MM.1S (cell line): Measurements from ENCODE around the gene CHMP6.

Experiments
- DNase-seq: peaks from one replicate; pipeline ENCODE4 v3.0.0-alpha.2; 2015
- H2AFZ ChIP-seq: fragments of 300-600 bp; sonication (generic); 2 replicates; pipeline ENCODE4 v1.6.0; 2016; ENCODE audit warnings: antibody characterized with exemption, low read length
- H3F3A ChIP-seq: fragments of 300-600 bp; sonication (generic); 2 replicates; pipeline ENCODE4 v1.6.1; 2016; ENCODE audit warnings: mild to moderate bottlenecking, antibody characterized with exemption, low read length, moderate library complexity, mixed read lengths; ENCODE audit not compliant: insufficient read depth
- H3K27ac ChIP-seq: fragments of 300-600 bp; sonication (generic); 2 replicates; pipeline ENCODE4 v1.5.1; 2016; ENCODE audit warnings: mild to moderate bottlenecking, low read length
- H3K27me3 ChIP-seq: fragments of 300-600 bp; sonication (generic); replicated peaks from 2 replicates; pipeline ENCODE4 v1.6.0; 2016; ENCODE audit warnings: low read length; ENCODE audit not compliant: insufficient read depth
- H3K36me3 ChIP-seq: fragments of 300-600 bp; sonication (generic); replicated peaks from 2 replicates; pipeline ENCODE4 v1.6.1; 2016; ENCODE audit warnings: mild to moderate bottlenecking, low read length, mixed read lengths; ENCODE audit not compliant: insufficient read depth
- H3K4me1 ChIP-seq: fragments of 300-600 bp; sonication (generic); 2 replicates; pipeline ENCODE4 v1.6.1; 2016; ENCODE audit warnings: low read length, mixed read lengths
- H3K4me2 ChIP-seq: fragments of 300-600 bp; sonication (generic); 2 replicates; pipeline ENCODE4 v1.6.0; 2016; ENCODE audit warnings: low read depth, low read length
- H3K4me3 ChIP-seq: fragments of 300-600 bp; sonication (generic); 2 replicates; pipeline ENCODE4 v1.5.1; 2016; ENCODE audit warnings: low read length, mixed read lengths
- H3K79me2 ChIP-seq: fragments of 300-600 bp; sonication (generic); 2 replicates; pipeline ENCODE4 v1.6.1; 2016; ENCODE audit warnings: mixed run types, low read length, mixed read lengths
- H3K9ac ChIP-seq: fragments of 300-600 bp; sonication (generic); 2 replicates; pipeline ENCODE4 v1.6.1; 2016; ENCODE audit warnings: low read length, mixed read lengths
- H3K9me2 ChIP-seq: fragments of 300-600 bp; sonication (generic); replicated peaks from 2 replicates; pipeline ENCODE4 v1.6.1; 2016; ENCODE audit warnings: mild to moderate bottlenecking, low read length, mixed read lengths; ENCODE audit not compliant: insufficient read depth
- H3K9me3 ChIP-seq: fragments of 300-600 bp; sonication (generic); replicated peaks from 2 replicates; pipeline ENCODE4 v1.6.1; 2016; ENCODE audit warnings: mild to moderate bottlenecking, low read length, mixed read lengths; ENCODE audit not compliant: insufficient read depth
- H4K20me1 ChIP-seq: fragments of 300-600 bp; sonication (generic); 2 replicates; pipeline ENCODE4 v1.6.1; 2016; ENCODE audit warnings: mild to moderate bottlenecking, low read length, moderate library complexity, mixed read lengths; ENCODE audit not compliant: insufficient read depth
- EZH2 ChIP-seq: fragments of 300-600 bp; sonication (generic); optimal IDR thresholded peaks from 2 replicates; pipeline ENCODE3; 2017; ENCODE audit warnings: low read depth, mild to moderate bottlenecking, antibody characterized with exemption, low read length, mixed read lengths
- EZH2phosphoT487 ChIP-seq: fragments of 300-600 bp; sonication (generic); IDR thresholded peaks from 2 replicates; pipeline ENCODE4 v1.6.1; 2018; ENCODE audit warnings: antibody characterized with exemption, low read length
- TF ChIP-seq, protein P1 (sequence below): fragments of 300-600 bp; sonication (generic); IDR thresholded peaks from 2 replicates; pipeline ENCODE4 v1.5.1; 2016; ENCODE audit warnings: antibody characterized with exemption, low read length, mixed read lengths

Gene CHMP6

DNA sequence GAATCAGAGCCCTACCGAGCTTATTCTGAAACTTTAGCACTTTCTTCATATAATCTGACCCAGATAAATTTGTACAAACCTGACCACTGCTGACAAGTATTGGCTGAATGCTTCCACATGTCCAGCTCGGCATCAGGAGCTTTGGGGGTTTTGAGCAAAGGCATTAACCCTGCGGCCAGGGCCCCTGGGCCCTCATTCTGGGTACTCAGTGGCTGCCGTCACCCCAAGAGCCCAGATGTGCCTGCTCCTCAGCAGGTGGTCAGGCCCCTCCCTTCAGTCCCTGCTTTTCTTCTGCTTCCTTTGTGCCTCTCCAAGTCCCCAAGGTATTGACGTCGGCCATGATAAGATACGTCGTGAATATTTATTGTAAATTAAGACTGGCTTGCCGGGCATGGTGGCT, 47.3 kb upstream of the CHMP6 start:
- Histone ChIP-seq H3K4me2 (no peak overlapping the region), H3F3A (no peaks in the 10 kb centered on the region), H3K36me3 (no peaks in the 10 kb centered on the region), H3K9me2 (no peaks in the 10 kb centered on the region), H3K79me2 (no peaks in the 10 kb centered on the region), H3K27ac (no peak overlapping the region), H4K20me1 (no peaks in the 10 kb centered on the region), H3K27me3 (no peaks in the 10 kb centered on the region), H3K9me3 (no peaks in the 10 kb centered on the region), H2AFZ (no peak overlapping the region), H3K4me1 (no peaks in the 10 kb centered on the region), H3K4me3 (no peak overlapping the region), H3K9ac (no peak overlapping the region)
- no peak for DNase-seq
- TF ChIP-seq, protein P1, sequence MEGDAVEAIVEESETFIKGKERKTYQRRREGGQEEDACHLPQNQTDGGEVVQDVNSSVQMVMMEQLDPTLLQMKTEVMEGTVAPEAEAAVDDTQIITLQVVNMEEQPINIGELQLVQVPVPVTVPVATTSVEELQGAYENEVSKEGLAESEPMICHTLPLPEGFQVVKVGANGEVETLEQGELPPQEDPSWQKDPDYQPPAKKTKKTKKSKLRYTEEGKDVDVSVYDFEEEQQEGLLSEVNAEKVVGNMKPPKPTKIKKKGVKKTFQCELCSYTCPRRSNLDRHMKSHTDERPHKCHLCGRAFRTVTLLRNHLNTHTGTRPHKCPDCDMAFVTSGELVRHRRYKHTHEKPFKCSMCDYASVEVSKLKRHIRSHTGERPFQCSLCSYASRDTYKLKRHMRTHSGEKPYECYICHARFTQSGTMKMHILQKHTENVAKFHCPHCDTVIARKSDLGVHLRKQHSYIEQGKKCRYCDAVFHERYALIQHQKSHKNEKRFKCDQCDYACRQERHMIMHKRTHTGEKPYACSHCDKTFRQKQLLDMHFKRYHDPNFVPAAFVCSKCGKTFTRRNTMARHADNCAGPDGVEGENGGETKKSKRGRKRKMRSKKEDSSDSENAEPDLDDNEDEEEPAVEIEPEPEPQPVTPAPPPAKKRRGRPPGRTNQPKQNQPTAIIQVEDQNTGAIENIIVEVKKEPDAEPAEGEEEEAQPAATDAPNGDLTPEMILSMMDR: no peak
- TF ChIP-seq EZH2 (no peak), EZH2phosphoT487 (no peak)

DNA sequence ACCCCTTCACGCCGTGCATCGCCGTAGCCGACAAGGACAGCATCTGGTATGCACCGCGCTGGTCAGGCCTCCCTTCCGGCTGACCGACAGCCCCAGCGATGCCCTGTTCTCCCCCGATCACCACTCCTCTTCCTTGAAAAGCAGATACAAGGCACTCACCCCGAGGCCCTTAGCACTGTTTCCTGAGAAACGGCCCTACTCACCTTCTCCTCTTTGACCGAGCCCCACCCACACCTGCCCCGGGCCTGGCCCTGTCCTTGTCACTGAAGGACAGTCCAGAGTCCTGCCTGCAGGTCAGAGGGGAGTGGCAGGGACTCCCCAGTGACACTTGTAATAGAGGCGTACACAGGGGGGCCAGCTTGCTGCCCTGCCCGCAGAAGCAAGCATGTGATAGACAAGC, 45.9 kb upstream of the CHMP6 start:
- DNase-seq: no peak
- Histone ChIP-seq H3K9me3 (no peaks in the 10 kb centered on the region), H4K20me1 (no peaks in the 10 kb centered on the region), H3K36me3 (no peaks in the 10 kb centered on the region), H3K79me2 (no peaks in the 10 kb centered on the region), H3K4me2 (no peak overlapping the region), H3K27ac (no peak overlapping the region), H3F3A (no peaks in the 10 kb centered on the region), H3K27me3 (no peaks in the 10 kb centered on the region), H3K4me3 (no peak overlapping the region), H3K9me2 (no peaks in the 10 kb centered on the region), H2AFZ (no peak overlapping the region), H3K4me1 (no peaks in the 10 kb centered on the region), H3K9ac (no peak overlapping the region)
- TF ChIP-seq EZH2 (no peak), EZH2phosphoT487 (no peak)
- TF ChIP-seq, protein P1: no peak

DNA sequence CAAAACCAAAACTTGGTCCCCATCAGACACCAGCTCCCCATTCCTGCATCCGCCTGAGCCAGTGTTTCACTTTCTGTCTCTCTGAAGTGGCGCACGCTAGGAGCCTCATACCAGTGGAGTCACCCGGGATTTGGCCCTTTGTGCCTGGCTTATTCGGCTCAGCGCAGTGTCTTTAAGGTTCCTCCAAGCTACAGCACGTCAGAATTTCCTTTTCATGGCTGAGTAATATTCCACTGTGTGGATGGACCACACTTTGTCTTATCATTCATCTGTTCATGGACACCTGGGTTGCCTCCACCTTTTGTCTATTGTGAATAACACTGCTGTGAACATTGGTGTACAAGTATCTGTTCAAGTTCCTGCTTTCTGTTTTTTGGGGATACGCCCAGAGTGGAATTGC, 45.2 kb upstream of the CHMP6 start:
- no peaks in the 10 kb centered on the region for H3K27me3 ChIP-seq
- H3K4me3 ChIP-seq: no peak overlapping the region
- no peak overlapping the region for H3K27ac ChIP-seq
- no peaks in the 10 kb centered on the region for H3K79me2 ChIP-seq
- TF ChIP-seq EZH2 (no peak), EZH2phosphoT487 (no peak)
- TF ChIP-seq, protein P1: no peak
- no peaks in the 10 kb centered on the region for H3K36me3 ChIP-seq
- H3K4me1 ChIP-seq: no peaks in the 10 kb centered on the region
- H3K9me3 ChIP-seq: no peaks in the 10 kb centered on the region
- H3K9ac ChIP-seq: no peak overlapping the region
- H2AFZ ChIP-seq: no peak overlapping the region
- H4K20me1 ChIP-seq: no peaks in the 10 kb centered on the region
- DNase-seq: no peak
- H3K9me2 ChIP-seq: no peaks in the 10 kb centered on the region
- H3K4me2 ChIP-seq: no peak overlapping the region
- no peaks in the 10 kb centered on the region for H3F3A ChIP-seq
